Smooth muscle cell (in vitro differentiated cells): ENCODE measurements around the gene EPHA6. TPM values are rescaled to one million over a fixed set of nuclear protein-coding genes. Genes with fewer than 3 reads are reported as not detected.

ENCODE experiments used
- DNase-seq: peaks from one replicate; lab custom pipeline; 2025; ENCODE audit not compliant: unreplicated experiment; lab: John Stamatoyannopoulos, UW
- H2AFZ ChIP-seq: fragments of 200-600 bp; sonication (generic); 2 replicates; pipeline ENCODE4 v1.6.0; 2016; ENCODE audit warnings: antibody characterized with exemption, low read depth, mild to moderate bottlenecking
- H3F3A ChIP-seq: fragments of 200-600 bp; sonication (generic); 2 replicates; pipeline ENCODE4 v1.6.0; 2017; ENCODE audit warnings: antibody characterized with exemption, low read depth
- H3K27ac ChIP-seq: fragments of 200-600 bp; sonication (generic); 2 replicates; pipeline ENCODE4 v1.5.1; 2016; ENCODE audit warnings: low read depth, mild to moderate bottlenecking
- H3K27me3 ChIP-seq: fragments of 200-600 bp; sonication (generic); 2 replicates; pipeline ENCODE4 v1.6.1; 2016; ENCODE audit warnings: low read depth, mild to moderate bottlenecking
- H3K36me3 ChIP-seq: fragments of 200-600 bp; sonication (generic); 2 replicates; pipeline ENCODE4 v1.5.1; 2016; ENCODE audit warnings: low read depth
- H3K4me1 ChIP-seq: fragments of 200-600 bp; sonication (generic); 2 replicates; pipeline ENCODE4 v1.5.1; 2016; ENCODE audit warnings: low read depth
- H3K4me2 ChIP-seq: fragments of 200-600 bp; sonication (generic); 2 replicates; pipeline ENCODE4 v1.6.0; 2016; ENCODE audit warnings: mild to moderate bottlenecking
- H3K4me3 ChIP-seq: fragments of 200-600 bp; sonication (generic); 2 replicates; pipeline ENCODE4 v1.5.1; 2016; ENCODE audit warnings: mild to moderate bottlenecking
- H3K79me2 ChIP-seq: fragments of 200-600 bp; sonication (generic); 2 replicates; pipeline ENCODE4 v1.6.0; 2016; ENCODE audit warnings: low read depth, mild to moderate bottlenecking
- H3K9ac ChIP-seq: fragments of 200-600 bp; sonication (generic); 2 replicates; pipeline ENCODE4 v1.6.0; 2016; ENCODE audit warnings: low read depth
- H3K9me3 ChIP-seq: fragments of 200-600 bp; sonication (generic); replicated peaks from 2 replicates; pipeline ENCODE4 v1.5.1; 2016; ENCODE audit warnings: low read depth
- H4K20me1 ChIP-seq: fragments of 200-600 bp; sonication (generic); 2 replicates; pipeline ENCODE4 v1.6.0; 2016; ENCODE audit warnings: low read depth
- WGBS: methylation state at CpG from one replicate; pipeline ENCODE4 v1.1.7; 2016; ENCODE audit warnings: low lambda C conversion rate; 5-methylcytosine and 5-hydroxymethylcytosine counted together
- polyA plus RNA-seq: library from polyadenylated mRNA; unstranded; fragments of >200 nt; fragmentation: Nextera tagmentation; extraction: Ambion mirVana; gene quantifications from 2 replicates; pipeline ENCODE4 v1.2.1, GENCODE V29; 2016
- total RNA-seq: library from RNA; depleted of rRNA; stranded (reverse); fragments of >200 nt; gene quantifications from 2 replicates; pipeline ENCODE4 v1.2.3, GENCODE V29; 2014
- TF ChIP-seq, protein P1 (sequence below): fragments of 200-600 bp; sonication (generic); IDR thresholded peaks from 2 replicates; pipeline ENCODE4 v1.5.1; 2017; ENCODE audit warnings: borderline replicate concordance, mild to moderate bottlenecking, antibody characterized with exemption; ENCODE audit not compliant: insufficient read depth, poor library complexity, severe bottlenecking

Gene EPHA6
- total and polyA plus RNA-seq, 2 experiments from 2014 or later, result 0.36 to 0.51 TPM

DNA sequence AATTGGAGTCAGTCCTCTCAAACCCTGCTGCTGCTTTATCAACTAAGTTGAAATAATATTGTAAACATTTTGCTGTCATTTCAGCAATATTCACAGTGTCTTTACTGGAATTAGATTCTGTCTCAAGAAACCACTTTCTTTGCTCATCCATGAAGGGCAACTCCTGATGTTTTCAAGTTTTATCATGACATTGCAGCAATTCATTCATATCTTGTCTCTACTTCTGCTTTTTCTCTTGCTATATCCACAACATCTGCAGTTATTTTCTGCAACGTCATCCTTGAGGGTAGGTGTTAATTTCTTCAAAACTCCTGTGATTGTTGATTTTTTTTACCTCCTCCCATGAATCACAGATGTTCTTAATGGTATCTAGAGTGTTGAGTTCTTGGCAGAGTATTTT is 181.6 kb downstream of the EPHA6 start:
- WGBS, result 80% methylated on average over 1 of the region's 1 CpG
- DNase-seq, result no peak
- Histone ChIP-seq H3K9ac (no peak overlapping the region), H3K9me3 (no peaks in the 10 kb centered on the region), H4K20me1 (no peaks in the 10 kb centered on the region), H3K27me3 (no peaks in the 10 kb centered on the region), H3K4me2 (no peak overlapping the region), H3K36me3 (no peaks in the 10 kb centered on the region), H3K79me2 (no peaks in the 10 kb centered on the region), H3K27ac (no peak overlapping the region), H3F3A (no peaks in the 10 kb centered on the region), H3K4me1 (no peaks in the 10 kb centered on the region), H2AFZ (no peak overlapping the region), H3K4me3 (no peak overlapping the region)
- TF ChIP-seq, protein P1, sequence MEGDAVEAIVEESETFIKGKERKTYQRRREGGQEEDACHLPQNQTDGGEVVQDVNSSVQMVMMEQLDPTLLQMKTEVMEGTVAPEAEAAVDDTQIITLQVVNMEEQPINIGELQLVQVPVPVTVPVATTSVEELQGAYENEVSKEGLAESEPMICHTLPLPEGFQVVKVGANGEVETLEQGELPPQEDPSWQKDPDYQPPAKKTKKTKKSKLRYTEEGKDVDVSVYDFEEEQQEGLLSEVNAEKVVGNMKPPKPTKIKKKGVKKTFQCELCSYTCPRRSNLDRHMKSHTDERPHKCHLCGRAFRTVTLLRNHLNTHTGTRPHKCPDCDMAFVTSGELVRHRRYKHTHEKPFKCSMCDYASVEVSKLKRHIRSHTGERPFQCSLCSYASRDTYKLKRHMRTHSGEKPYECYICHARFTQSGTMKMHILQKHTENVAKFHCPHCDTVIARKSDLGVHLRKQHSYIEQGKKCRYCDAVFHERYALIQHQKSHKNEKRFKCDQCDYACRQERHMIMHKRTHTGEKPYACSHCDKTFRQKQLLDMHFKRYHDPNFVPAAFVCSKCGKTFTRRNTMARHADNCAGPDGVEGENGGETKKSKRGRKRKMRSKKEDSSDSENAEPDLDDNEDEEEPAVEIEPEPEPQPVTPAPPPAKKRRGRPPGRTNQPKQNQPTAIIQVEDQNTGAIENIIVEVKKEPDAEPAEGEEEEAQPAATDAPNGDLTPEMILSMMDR, result no peak

GRCh38 chr3:97001611-97002010 is 187.2 kb downstream of the EPHA6 start:
- H3K4me2 ChIP-seq, result no peak overlapping the region
- 88% methylated on average over 1 of the region's 1 CpG for WGBS
- H2AFZ ChIP-seq, result no peak overlapping the region
- no peaks in the 10 kb centered on the region for H3K4me1 ChIP-seq
- H3K9me3 ChIP-seq, result no peaks in the 10 kb centered on the region
- no peaks in the 10 kb centered on the region for H3K36me3 ChIP-seq
- H3K4me3 ChIP-seq, result no peak overlapping the region
- no peak overlapping the region for H3K9ac ChIP-seq
- no peak overlapping the region for H3K27ac ChIP-seq
- no peak for DNase-seq
- no peaks in the 10 kb centered on the region for H4K20me1 ChIP-seq
- no peaks in the 10 kb centered on the region for H3F3A ChIP-seq
- H3K27me3 ChIP-seq, result no peaks in the 10 kb centered on the region
- TF ChIP-seq, protein P1, result no peak
- H3K79me2 ChIP-seq, result no peaks in the 10 kb centered on the region

DNA sequence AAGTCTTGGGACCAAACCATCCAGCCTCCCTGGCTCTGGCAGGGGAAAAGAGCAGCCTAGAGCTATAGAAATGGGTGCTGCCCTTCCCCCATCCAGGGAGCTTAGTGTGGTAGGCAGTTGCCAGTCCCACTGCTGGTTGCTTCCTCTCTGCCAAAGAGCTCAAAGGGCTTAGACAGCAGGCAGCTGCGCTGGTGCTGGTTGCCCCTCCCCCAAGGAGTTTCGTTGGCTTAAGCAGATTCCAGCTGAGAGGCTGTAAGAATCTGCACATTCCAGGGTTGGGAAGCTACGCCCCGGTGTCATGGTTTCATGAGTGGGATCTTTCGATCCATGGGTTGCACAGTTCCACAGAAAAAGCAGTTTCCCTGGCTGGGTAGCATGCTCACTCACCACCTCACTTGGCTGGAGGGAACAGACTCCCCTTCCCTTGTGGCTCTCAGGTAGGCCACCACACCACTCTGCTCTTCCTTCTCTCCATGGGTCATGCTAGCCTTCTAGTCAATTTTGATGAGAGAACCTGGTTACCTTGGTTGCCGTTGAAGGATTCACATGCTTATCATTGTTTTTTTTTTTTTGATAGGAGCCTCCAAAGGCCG is 195.1 kb downstream of the EPHA6 start:
- 62% methylated on average over 7 of the region's 7 CpGs for WGBS
- Histone ChIP-seq H3K79me2 (no peaks in the 10 kb centered on the region), H3K9me3 (no peaks in the 10 kb centered on the region), H3K36me3 (no peaks in the 10 kb centered on the region), H3K4me1 (peaks cover 4% of the 10 kb centered on the region), H3K27me3 (no peaks in the 10 kb centered on the region), H3K9ac (no peak overlapping the region), H3K27ac (no peak overlapping the region), H3K4me3 (no peak overlapping the region), H3K4me2 (no peak overlapping the region), H2AFZ (no peak overlapping the region), H3F3A (no peaks in the 10 kb centered on the region), H4K20me1 (no peaks in the 10 kb centered on the region)
- no peak for DNase-seq
- TF ChIP-seq, protein P1, result no peak
